GM19372 (cell line): ENCODE results near the gene SPEF1.
"Not testable (repeated sequence)": the region's sequence is repeated elsewhere in the genome, so short reads cannot be mapped to it uniquely, and the experiment has no call there.

Source experiments
- ATAC-seq: cut with Tn5 transposase; IDR thresholded peaks from one replicate; pipeline ENCODE4 v1.9.1; 2021; ENCODE audit warnings: mild to moderate bottlenecking, low read depth, moderate library complexity; ENCODE audit not compliant: unreplicated experiment

Gene SPEF1

DNA sequence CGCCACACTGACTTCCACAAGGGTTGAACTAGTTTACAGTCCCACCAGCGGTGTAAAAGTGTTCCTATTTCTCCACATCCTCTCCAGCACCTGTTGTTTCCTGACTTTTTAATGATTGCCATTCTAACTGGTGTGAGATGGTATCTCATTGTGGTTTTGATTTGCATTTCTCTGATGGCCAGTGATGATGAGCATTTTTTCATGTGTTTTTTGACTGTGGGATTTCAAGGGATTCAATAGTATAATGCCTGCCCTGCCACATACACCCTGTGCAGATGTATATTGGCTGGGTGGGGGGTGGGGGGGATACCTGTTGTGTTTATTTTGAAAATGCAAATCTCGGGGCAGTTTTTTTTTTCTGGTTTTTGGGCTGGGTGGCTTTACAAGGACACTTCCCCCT lies 12.9 kb upstream of the SPEF1 start:
- ATAC-seq, result not testable (repeated sequence)

DNA sequence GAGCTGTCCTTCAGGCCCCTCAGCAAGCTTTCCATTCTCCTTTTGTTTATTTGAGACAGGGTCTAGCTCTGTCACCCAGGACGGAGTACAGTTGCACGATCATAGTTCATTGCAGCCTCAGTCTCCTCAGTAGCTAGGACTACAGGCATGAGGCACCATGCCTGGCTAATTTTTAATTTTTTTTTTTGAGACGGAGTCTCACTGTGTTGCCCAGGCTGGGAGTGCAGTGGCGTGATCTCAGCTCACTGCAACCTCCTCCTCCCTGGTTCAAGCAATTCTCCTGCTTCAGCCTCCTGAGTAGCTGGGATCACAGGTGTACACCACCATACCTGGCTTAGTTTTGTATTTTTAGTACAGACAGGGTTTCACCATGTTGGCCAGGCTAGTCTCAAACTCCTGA lies 8.0 kb upstream of the SPEF1 start:
- not testable (repeated sequence) for ATAC-seq

DNA sequence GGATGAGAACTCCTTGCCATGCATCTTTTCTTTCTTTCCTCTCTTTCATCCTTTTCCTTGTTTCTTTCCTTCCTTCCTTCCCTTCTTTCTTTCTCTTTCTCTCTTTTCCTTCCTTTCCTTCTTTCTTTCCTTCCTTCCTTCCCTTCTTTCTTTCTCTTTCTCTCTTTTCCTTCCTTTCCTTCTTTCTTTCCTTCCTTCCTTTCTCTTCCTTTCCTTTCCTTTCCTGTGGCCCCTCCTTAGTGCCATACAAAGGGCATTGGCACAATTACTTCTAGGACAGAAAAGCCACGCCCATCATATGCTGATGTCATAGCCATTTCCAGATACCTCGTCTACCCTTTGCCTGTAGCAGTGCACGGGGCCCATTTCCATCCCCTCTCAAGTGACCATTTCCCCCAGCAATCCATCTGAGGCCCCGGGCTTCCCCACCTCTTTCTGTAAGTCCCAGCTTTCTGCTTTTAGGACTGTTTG lies 7.5 kb upstream of the SPEF1 start:
- ATAC-seq, result no peak

DNA sequence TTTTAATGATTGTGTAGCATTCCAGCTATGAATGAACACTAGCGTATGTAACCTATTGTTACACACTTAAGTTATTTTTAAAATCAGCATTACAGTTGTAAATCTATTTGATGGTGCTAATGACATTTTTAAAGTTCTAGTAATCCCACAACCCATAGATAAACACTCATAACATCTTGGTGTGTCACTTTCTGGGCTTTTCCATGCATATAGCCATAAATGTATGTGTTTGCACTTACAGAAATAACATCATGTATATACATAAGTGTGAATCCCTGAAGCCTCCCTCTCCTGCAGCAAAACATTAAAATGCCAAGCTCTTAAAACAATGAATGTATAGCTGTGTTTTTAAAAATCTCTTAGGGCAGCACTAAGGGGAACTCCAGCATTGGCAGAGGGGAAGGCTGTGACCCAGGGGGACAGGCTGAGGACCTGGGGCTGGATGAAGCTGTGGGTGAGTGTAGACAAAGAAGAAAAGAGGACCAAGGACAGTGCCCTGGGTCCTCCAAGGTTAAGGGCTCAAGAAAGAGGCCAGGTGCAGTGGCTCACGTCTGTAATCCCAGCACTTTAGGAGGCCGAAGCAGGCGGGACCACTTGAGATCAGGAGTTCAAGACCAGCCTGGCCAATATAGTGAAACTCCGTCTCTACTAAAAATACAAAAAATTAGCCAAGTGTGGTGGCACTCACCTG lies 6.2 kb upstream of the SPEF1 start:
- ATAC-seq, result no peak

DNA sequence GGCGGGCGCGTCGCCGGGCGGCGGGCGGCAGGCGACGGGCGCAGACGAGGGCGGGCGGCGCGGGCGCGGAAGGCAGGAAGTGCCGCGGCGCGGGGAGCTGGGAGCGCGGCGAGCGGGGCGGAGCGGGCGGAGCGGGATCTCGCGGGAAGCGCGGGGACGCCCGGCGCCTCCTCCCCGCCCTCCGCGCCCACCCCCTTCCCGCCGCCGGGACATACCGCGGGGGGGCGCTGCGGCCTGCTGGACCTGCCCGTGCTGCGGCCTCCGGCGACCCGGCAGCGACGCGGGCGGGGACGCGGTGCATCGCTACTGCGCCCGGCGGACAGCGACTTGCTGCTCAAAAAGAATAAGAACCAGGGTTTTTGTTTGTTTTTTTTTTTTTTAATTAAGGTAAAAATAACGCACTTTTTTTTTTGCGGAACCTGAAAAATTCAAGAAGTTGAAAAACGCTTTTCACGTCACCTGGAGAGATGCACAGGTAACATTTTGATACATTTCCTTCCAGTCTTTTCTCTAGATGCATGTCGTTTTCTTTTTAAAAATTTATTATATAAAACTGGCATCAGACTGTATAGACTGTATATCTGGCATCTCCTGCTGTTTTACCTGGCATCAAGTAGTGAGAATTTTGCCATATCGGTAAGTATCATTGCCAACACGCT lies 5.5 kb upstream of the SPEF1 start, which contains the start of gene CENPB:
TSS of gene CENPB (minus strand) at position 76 of the 659 bp plus-strand sequence. CDS start 257 bp downstream, outside the sequence.
- peak; percentile 79 for ATAC-seq

DNA sequence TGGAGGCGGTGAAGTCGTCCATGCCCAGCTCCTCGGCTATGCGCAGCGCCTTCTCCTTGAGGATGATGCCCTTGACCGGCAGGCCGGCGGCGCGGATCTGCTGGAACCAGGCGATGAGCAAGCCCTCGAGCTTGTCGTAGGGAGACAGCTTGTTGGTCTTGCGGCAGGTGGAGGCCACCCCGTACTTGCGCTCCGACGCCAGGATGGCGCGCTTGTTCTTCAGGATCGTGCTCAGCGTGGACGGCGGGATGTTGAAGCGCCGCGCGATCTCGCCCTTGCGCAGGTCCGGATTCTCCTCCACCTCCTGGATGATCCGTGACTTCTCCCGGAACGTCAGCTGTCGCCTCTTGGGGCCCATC lies 4.9 kb upstream of the SPEF1 start:
- ATAC-seq, result peak; percentile 33

DNA sequence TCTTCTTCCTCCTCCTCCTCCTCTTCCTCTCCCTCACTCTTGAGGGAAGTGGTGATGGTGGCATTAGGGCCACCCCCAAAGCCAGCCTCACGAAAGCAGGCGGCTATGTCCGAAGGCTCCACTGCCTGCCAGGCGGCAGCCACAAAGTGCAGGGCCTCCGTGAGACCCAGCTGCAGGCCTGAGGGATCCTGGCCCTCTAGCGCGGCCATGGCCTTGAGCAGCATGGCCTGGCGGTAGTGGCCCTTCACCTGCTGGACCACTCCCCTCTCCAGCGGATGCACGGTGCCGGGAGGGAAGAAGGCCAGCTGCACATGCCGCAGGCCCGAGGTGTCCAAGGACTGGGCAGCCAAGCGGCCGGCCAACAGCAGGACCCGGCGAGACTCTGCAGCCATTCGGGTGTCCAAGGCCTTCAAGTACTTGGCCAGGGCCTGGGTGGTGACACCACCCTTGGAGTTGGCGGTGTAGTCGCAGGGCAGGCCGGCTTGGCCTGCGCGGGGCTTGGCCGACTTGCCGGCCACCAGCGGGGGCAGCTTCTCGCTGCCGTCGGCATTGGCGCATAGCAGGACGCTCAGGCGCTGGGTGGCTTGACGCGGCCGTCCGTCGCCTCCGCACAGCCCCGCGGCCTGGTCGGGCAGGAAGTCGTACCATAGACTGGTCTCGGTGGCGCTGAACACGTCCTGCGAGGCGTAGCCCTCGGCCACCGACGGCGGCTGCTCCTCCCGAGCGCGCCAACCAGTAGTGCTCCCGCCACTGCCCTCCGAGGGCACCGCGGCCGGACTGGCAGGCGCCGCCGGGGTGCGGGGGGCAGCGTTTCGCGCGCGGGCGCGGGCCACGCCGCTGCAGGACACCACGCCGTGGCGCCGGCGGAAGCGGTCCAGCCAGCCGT lies 4.2 kb upstream of the SPEF1 start:
- ATAC-seq, result no peak

DNA sequence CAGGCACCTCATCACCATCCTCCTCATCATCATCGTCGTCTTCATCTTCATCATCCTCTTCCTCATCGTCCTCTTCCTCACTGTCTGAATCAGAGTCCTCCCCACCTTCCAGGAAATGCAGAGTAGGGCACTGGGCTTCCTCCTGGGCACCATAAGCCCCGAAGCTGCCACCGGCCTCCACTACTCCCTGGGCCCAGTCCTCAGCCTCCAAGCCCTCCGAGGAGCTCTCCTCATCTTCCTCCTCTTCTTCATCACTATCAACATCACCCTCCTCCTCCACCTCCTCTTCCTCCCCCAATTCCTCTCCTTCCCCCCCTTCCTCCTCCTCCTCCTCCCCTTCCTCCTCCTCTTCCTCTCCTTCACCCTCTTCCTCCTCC lies 3.6 kb upstream of the SPEF1 start:
- no peak for ATAC-seq

DNA sequence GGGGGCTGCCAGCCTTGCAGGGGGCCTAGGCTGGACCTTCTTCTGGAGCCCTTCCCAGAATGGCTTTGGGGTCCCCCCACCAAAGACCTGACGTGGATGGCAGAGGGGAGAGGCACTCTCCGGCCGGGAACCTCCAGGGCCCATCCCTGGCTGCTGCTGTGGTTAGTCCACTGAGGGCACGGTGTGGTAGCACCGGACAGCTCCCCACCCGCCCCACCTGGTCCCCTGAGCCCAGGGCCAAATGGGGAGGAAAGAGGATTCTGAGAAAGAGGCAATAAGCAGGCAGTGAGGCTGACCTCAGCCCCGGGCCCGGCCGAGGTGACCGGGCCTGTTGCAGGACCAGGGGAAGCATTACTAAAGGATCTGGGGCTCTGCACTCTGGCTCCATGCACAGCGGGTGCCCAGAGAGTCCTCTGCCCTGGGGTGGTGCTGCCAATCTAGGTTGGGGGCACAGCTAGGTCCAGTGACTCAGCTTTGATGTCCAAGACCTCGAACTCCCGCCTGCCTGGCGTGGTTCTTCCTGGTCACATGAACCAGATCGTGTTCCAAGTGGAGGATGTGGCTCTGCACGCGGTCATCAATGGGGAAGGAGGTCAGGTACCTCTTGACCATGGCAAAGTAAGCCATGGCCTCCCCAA lies 3.1 kb upstream of the SPEF1 start:
- no peak for ATAC-seq

DNA sequence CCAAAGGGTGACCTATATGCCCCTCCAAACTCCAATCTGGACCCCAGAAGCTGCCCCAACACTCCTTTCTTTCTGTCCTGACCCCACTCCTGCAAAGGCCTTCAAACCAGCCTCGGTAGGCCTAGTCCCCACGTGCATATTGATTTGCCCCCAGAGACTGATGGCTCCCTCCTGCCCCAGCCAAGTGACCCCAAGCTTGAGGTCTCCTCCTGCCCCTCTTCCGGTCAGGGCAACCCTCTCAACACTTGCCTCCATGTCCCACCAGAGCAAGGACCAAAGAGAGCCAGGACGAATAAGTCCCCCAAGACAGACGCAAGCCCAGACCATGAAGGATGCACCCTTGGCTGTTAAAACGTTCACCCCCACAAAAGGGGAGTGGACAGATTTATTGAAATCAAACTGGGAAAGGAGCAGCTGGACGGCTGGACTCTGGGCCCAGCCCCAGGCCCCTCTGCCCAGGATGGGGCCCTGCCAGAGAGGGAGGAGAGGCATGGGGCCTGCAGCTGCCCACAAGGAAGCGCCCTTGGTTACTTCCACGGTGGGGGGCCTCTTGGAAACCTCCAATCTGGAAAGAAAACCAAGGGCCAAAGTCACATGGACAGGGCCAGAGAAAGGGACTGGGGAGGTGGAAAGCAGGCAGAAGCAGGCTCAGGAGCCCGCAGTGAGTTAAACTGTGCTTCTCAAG lies 2.4 kb upstream of the SPEF1 start:
- no peak for ATAC-seq

DNA sequence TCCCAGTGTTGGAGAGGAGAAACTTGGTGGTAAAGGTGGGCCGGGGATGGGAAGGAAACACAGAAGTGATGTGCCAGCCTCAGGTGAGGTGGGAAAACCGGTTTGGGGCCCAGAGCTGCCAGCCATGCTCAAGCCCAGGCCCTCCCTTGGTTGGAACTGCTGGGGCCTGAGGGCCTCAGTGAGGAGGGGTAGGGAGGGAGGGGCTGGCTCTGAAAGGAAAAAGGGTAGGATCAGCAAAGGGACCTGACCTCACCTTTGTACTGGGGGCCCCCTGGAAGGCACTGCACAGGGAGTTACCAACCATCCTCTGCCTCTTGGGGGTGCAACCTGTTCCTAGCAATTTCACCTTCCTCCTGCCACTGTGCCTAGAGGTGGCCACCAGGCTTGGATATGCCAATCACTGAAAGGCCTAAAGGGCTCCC lies 1.8 kb upstream of the SPEF1 start:
- no peak for ATAC-seq

DNA sequence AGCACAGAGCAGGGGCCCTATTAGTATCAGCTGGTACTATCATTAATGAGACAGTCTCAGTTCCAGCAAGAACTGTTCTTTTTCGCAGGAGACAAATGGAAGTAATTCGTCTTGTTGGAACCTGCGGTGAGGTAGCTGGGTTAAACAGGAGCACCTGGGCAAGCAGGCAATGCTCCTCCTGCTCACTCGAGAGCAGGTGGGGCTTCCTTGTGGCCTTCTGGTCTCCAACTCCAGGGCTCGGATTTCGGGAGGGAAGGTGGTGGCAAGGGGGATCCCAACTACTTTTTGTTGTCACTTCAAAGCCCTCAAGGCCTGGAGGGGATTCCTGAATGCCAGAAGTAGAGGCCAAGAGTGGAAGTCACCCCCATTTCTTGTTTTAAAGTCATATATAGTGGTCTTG lies 1.3 kb upstream of the SPEF1 start:
- ATAC-seq, result no peak

DNA sequence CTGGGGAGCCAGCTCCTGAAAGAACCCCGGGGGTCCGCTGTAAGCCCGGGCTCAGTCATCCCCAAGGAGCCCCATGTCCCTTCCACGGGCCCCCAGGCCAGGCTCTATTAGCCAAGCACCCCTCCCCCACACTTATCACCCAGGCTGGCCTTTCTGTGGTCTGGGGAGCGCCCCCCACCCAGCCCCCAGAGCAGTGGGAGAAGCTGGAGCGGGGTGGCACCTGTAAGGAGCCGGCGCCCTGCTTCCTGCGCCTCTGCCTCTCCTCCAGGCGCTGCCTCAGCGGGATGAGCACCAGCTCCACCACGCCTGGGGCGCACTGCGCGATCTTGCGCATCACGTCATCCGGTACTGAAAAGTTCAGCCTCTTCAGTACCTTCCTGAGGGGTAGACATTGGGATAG lies 2.3 kb downstream of the SPEF1 start:
- no peak for ATAC-seq

DNA sequence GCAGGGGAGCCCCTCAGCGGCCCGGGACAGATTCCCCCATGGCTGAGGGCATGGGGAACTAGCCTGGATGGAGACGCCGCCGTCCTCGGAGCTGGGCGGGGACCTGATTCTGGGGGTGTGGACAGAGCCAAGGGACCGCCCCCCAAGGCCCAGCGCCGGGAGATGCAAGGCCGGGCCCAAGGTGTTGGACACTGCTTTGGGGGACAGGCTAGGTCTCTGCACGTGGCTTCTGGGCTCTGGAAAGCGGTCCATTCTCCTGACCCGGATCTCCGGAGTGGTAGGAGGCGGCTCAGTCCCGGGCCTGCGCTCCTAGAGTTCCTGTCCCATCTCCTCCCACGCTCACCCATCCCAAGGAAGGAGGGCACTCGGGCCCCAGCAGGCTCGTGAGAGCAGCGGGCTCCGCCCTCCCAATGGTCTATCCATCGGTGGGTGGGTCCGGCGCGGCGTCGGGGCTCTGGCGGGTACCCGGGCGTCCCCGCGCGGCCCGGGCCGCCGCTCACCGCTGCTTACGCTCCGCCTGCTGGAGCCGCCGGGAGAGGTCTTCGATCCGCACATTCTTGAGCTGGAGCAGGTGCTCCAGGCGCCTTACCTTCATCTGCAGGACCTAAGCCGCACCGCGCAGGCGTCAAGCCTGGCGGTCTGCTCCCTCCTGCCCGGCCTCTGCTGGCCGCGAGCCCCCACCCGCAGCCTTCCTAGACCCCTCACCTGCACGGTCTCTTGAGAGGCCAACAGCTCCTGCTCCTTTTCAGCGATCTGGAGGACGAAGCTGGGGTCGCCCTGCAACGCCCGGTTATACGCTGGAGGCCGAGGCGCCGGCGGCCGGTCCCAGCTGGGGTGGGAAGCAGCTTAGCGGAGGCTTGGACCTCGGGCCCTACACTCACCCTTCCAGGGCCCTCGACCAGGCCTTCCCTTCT lies 3.3 kb downstream of the SPEF1 start:
- no peak for ATAC-seq

DNA sequence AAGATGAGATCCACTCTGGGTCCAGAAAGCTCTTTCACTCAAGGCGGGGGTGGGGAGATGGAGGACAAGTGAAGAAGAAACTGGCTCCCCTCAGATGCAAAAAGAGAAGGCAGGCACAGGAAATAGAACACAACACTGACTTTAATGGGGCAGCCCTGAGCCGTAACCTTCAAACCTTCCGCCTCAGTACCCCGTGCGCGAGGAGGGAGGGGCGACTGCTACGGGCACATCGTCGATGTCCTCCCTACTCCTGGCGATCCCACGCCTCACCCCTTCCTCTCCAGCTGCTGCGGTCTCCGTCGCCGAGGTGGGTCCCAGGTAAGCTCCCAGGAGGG lies 3.9 kb downstream of the SPEF1 start:
- ATAC-seq, result no peak

DNA sequence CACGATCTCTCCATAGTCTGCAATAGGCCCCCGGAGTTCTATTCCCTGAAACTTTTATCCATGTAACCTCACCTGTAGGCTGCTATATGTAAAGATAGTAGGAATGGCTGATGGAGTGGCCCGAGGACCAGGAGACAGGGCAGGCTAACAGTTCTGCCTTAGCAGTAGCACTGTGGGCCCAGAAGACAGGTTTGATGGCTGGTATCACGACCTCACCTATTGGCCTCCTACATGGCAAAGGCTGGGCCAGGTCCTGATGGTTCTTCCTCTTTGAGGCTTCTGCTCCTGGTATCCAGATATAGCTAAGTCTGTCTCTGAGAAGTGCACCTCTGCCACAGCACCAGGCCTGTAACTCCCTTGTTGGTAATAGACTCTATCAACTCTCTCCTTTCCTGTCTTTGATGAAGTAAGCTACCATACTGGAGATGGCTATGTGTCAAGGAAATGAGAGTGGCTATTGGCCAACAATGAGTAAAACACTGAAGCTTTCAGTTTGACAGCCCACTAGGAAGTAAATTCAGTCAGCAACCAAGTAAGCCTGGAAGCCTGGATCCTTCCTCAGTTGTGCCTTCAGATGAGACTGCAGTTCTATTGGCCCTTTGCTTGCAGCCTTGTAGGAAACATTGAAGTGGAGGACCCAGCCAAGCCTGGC lies 5.7 kb downstream of the SPEF1 start:
- no peak for ATAC-seq

DNA sequence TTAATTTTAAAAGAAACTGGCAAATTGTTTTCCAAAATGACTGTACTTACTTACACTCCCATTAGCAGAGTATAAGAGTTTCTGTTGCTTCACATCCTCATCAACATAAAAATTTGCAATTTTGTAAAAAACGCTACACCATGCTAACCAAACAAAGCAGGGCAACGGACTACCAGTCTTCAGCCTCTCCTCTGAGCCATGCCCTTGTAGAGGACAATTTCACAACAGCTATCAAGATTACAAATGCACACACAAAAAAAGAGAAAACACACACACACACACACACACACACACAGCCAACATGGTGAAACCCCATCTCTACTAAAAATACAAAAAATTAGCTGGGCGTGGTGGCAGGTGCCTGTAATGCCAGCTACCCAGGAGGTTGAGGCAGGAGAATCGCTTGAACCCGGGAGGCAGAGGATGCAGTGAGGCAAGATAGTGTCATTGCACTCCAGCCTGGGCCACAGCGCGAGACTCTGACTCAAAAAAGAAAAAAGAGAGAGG lies 9.6 kb downstream of the SPEF1 start:
- ATAC-seq, result no peak

DNA sequence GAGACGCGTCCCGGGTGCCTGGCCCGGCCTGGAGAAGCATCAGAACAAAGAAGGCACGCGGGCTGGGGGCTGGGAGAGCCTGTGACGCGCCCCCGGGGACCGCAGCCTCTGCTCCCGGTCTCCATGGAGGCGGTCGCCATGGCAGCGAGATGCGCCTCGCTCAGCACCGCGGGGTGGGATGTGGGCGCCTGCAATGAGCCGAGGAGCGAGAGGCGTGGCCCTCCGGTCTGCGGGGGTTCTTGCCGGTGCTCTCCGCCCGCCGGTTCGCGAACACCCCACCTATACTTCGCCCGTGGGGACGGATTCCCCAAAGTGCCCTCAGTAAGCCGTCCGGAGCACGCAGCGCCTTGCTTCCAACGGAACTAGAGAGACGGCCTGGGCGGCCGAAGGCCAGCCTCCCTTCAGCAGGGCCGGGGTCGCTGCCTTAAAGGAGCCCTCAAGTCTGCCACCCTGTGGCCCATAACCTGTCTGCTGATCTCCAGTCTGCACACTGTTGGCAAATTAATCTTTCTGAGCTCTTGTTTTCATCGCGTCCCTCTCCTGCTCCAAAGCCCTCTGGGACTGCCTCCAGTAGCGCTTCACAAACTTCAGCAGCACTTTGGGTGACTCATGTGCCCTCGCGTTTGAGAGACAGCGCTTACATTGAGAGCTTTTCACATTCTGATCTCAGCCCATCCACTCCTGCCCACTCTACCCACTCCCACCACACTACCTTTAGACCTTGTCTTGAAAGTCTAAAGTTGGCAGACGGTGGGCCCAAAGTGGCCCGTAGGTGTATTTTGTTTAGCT lies 12.7 kb downstream of the SPEF1 start:
- peak; percentile 33 for ATAC-seq
